ENCODE data around the gene CD82.

The CD82 gene

GRCh38 chr11:44601471-44602370, 36.3 kb downstream of the CD82 start:
- peak; percentile 62 for DNase-seq (ENCODE audit: low spot score)

GRCh38 chr11:44602891-44603310, 37.4 kb downstream of the CD82 start:
- DNase-seq (ENCODE audit: low spot score) = no peak

- DNase-seq (ENCODE audit: low spot score) = peak; percentile 71
Measured at GRCh38 chr11:44604171-44604581, 38.7 kb downstream of the CD82 start.

- no peak for DNase-seq (ENCODE audit: low spot score)
Measured at GRCh38 chr11:44605068-44605708, 39.7 kb downstream of the CD82 start.

GRCh38 chr11:44605965-44606364, 40.5 kb downstream of the CD82 start:
- no peak for DNase-seq (ENCODE audit: low spot score)

GRCh38 chr11:44606472-44606871, 41.0 kb downstream of the CD82 start:
- no peak for DNase-seq (ENCODE audit: low spot score)

GRCh38 chr11:44607319-44607962, 42.0 kb downstream of the CD82 start:
- no peak for DNase-seq (ENCODE audit: low spot score)

- DNase-seq (ENCODE audit: low spot score) = no peak
Measured at GRCh38 chr11:44607987-44608386, 42.5 kb downstream of the CD82 start.

- DNase-seq (ENCODE audit: low spot score) = peak; percentile 57
Measured at GRCh38 chr11:44608651-44608990, 43.2 kb downstream of the CD82 start.

GRCh38 chr11:44608991-44609782, 43.7 kb downstream of the CD82 start:
- peak; percentile 76 for DNase-seq (ENCODE audit: low spot score)

- no peak for DNase-seq (ENCODE audit: low spot score)
Measured at GRCh38 chr11:44609783-44610155, 44.3 kb downstream of the CD82 start.

GRCh38 chr11:44610186-44610955, 44.9 kb downstream of the CD82 start:
- no peak for DNase-seq (ENCODE audit: low spot score)

GRCh38 chr11:44611088-44611487, 45.6 kb downstream of the CD82 start:
- DNase-seq (ENCODE audit: low spot score) = no peak

- DNase-seq (ENCODE audit: low spot score) = peak; percentile 68
Measured at GRCh38 chr11:44611687-44612434, 46.4 kb downstream of the CD82 start.

- no peak for DNase-seq (ENCODE audit: low spot score)
Measured at GRCh38 chr11:44613153-44613552, 47.7 kb downstream of the CD82 start.

- DNase-seq (ENCODE audit: low spot score) = no peak
Measured at GRCh38 chr11:44614281-44614775, 48.9 kb downstream of the CD82 start.

- DNase-seq (ENCODE audit: low spot score) = no peak
Measured at GRCh38 chr11:44615041-44615755, 49.7 kb downstream of the CD82 start.

- no peak for DNase-seq (ENCODE audit: low spot score)
Measured at GRCh38 chr11:44615913-44616791, 50.7 kb downstream of the CD82 start.
